Epithelial cell of proximal tubule (primary cell): ENCODE data around the gene ACO1. TPM values are rescaled to one million over a fixed set of nuclear protein-coding genes. Genes with fewer than 3 reads are reported as not detected.

Source experiments
- DNase-seq: peaks from one replicate; pipeline ENCODE4 v3.0.0-alpha.2; 2011; ENCODE audit warnings: low read depth
- H3K4me3 ChIP-seq: 2 replicates; pipeline ENCODE4 v1.5.1; 2011; ENCODE audit warnings: low read depth, mild to moderate bottlenecking, low read length
- CTCF ChIP-seq: conservative IDR thresholded peaks from 2 replicates; pipeline ENCODE4 v1.5.1; 2012; ENCODE audit warnings: low read depth, mild to moderate bottlenecking, low read length
- total RNA-seq: library from RNA; depleted of rRNA; stranded (reverse); fragments of >200 nt; gene quantifications from 2 replicates; pipeline ENCODE4 v1.2.3, GENCODE V29; 2015

The ACO1 gene
- total RNA-seq, 1 donor from 2014 or later: 41.2 TPM

- TF ChIP-seq CTCF: no peak
- peak; percentile 13 for DNase-seq
- H3K4me3 ChIP-seq: no peak overlapping the region
These were observed 42.8 kb downstream of the ACO1 start for GRCh38 chr9:32427111-32427873.

DNA sequence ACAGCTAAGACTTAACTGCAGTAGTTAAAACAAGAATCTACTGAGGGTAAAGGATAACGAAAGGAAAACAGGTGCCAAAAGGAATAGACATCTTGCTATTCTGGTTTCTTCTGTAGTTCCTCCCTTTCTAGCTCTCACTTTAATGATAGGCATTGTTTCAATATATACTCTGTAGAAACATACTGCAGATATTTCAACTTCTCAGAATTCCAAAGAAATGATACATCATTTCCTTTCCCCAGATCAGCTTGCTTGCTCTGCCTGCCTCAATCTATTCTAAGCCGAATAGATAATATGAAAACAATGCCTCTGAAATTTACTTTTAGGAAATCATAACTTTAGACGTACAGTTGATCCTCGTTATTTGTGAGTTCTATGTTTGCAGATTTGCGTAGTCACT is 46.3 kb downstream of the ACO1 start:
- TF ChIP-seq CTCF: no peak
- no peak for DNase-seq
- no peak overlapping the region for H3K4me3 ChIP-seq

DNA sequence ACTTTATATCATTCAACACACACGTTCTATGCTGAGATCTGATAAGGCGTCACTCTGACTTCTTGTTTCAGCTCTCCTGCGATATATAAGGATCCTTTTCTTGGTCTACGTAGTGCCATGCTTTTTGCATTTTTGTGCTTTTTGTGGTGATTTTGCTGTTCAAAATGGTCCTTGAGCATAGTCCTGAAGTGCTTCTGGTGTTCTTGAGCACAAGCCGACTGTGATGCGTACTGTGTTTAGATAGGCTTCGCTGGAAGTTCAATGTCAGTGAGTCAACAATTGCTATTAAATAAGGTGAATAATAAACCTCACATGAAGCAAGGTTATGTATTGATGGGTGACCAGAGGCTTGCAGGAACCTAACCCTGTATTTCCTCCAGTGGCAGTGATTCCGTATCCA is 46.8 kb downstream of the ACO1 start:
- H3K4me3 ChIP-seq: no peak overlapping the region
- TF ChIP-seq CTCF: no peak
- no peak for DNase-seq

- peak; percentile 71 for TF ChIP-seq CTCF
- DNase-seq: no peak
These were observed 47.6 kb downstream of the ACO1 start for GRCh38 chr9:32431940-32432555.

DNA sequence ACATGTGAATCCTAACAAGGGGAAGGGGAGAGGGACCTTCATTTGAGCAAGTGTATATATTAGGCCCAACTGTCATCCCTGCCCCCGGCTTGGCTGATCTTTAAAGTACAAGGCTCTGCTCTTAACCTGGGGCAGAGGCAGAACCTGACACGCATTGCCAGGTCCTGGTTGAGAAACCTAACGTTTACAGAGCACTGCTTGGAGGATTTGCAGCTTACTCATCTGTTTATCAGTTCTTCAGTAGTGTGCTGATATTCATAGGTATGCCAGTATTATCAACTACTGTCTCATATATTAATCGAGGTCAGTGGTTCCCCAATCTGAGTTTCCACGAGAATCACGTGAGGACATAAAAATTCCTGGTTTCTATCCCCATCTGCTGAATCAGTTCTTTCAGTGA is 50.4 kb downstream of the ACO1 start:
- no peak for TF ChIP-seq CTCF
- H3K4me3 ChIP-seq: no peak overlapping the region
- DNase-seq: no peak

More at GRCh38 chr9:32431940-32432555, 47.6 kb downstream of the ACO1 start:
- no peak overlapping the region for H3K4me3 ChIP-seq

- no peak overlapping the region for H3K4me3 ChIP-seq
- no peak for TF ChIP-seq CTCF
- DNase-seq: no peak
These were observed 57.2 kb downstream of the ACO1 start for GRCh38 chr9:32441678-32442077.

GRCh38 chr9:32442433-32442832 is 58.0 kb downstream of the ACO1 start:
- no peak for TF ChIP-seq CTCF
- no peak for DNase-seq
- no peak overlapping the region for H3K4me3 ChIP-seq
